Measurements from ENCODE around the gene SPRR4. TPM values are rescaled to one million over a fixed set of nuclear protein-coding genes. Genes with fewer than 3 reads are reported as not detected.

Gene SPRR4, protein sequence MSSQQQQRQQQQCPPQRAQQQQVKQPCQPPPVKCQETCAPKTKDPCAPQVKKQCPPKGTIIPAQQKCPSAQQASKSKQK
- not detected for total RNA-seq
- long read RNA-seq = 0 reads

DNA sequence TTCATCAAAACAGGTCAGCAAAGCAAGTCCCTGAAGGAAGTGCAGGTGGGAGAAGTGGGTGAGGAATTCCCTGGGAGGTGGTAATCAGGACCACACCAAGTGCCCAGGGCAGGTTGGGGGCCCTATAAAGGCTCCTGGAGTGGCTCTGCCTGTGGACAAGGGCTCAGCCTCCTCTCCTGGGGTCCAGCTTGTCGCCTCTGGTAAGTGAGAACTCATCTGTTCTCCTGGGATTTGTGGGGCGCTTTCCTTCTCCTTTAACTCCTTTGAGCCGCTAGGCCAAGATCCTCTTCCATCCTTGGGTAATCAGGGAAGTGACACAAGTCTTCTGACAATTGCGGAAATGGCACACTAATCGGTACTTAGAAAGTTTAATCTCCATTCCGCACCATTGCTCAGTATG lies at the start of gene SPRR4:
SPRR4 (plus strand) TSS at position 154 of the 400 bp plus-strand sequence. CDS start 1,243 bp downstream, outside the sequence.
- DNase-seq = no peak
- ATAC-seq = no peak
- intact Hi-C loops (cut with DNase I, micrococcal nuclease) = no loop called here

DNA sequence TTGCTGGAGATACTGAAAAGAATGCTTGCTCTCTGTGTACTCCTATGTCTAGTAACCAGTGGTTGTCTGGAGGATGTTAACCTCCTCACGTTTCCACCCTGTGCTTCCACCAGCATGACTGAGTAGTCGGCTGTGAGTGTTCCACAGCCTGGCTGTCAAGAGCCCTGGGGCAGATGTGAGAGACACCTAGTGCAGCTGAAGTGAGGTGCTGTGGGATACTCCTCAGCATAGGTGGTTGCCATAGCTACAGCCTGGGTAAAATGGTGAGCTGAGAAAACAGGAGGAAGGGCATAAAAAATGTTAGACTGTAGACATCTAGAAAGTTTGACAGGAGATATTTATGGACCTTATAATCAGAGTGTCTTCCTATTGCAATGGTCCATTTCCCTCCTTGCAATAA lies 46.3 kb upstream of the SPRR4 start:
- intact Hi-C loops (cut with DNase I, micrococcal nuclease) = no loop called here
- no peak for ATAC-seq

DNA sequence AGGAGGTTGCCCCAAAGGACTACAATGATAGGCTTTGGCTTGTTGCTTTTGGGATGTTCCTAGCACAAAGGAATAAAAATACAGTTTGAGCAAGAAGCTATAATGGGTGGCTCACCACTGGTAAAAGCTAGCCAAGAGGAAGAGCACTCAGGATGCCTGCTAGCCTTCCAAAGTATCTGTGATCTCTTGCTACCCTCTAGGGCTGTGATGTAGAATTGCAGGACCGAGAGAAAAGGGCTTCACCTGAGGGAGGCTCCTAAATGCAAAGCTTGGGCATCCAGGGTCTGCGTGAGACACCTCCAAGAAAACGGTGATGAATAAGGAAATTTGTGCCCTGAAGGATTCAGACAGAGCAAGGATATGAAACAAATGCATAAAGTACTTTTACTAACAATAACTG lies 44.4 kb upstream of the SPRR4 start:
- DNase-seq = no peak
- intact Hi-C loops (cut with DNase I, micrococcal nuclease) = no loop called here
- no peak for ATAC-seq

More for the DNA sequence above, 46.3 kb upstream of the SPRR4 start:
- no peak for DNase-seq

DNA sequence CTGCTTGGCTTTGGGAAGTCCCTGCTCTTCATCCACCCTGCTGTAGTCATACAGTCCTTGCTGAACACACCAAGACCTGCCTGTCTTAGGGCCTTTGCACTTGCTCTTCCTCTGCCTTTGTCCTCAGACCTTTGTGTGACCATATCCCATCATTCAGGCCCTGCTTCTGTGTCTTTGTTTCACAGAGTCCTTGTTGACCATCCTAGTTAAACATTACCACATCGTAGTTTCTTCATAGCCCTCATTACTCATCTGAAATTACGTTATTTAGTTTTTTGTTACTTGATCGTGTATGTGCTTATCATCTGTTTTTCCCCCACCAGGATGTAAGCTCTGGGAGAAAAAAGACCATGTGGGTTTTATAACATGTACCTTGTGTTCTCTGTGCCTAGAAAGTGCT lies 41.8 kb upstream of the SPRR4 start:
- DNase-seq = no peak
- ATAC-seq = no peak
- intact Hi-C loops (cut with DNase I, micrococcal nuclease) = no loop called here

DNA sequence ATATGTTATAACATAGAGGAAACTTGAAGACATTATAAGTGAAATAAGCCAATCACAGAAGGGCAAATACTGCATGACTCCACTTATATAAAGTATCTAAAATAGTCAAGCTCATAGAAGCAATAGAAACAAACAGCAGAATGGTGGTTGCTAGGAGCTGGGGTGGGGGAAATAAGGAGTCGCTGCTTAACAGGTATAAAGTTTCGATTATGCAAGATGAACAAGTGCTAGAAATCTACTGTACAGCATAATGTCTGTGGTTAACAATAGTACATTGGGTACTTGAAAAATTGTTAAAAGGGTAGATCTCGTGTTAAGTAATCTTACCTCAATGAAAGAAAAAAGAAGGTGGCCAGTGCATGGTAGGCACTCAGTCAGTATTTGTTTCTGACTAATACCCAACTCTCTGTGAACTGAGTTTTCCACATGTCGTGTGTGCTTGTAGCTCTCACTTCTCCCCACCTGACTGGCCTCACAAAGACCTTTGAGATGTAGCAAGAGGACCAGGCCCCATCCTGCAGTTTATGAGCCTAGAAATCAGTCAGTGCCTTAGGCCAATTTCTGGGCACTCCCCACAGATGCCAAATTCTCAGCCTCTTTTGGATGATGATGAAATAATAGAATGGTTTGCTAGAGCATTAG lies 38.2 kb upstream of the SPRR4 start:
- intact Hi-C loops (cut with DNase I, micrococcal nuclease) = no loop called here
- ATAC-seq = no peak

DNA sequence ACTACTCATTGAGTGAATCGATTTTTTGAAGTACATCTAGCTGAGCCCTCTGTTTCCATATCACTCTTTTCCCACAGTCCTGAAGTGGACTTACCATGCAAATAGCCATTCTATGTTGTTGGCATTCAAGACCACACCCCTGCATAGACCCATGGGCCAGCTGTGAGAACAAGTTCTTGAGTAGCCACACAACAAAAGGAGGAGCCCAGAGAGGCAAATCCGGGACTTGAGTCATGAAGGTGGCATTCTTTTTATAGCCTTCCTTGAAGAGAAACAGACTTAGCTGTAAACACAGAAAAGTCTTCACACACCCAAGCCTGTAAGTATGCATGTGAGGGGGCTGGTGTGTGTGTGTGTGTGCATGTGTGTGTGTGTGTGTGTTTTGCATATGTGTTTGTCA lies 37.3 kb upstream of the SPRR4 start:
- no peak for ATAC-seq
- intact Hi-C loops (cut with DNase I, micrococcal nuclease) = no loop called here
- DNase-seq = no peak

More for the DNA sequence above, 38.2 kb upstream of the SPRR4 start:
- DNase-seq = no peak

DNA sequence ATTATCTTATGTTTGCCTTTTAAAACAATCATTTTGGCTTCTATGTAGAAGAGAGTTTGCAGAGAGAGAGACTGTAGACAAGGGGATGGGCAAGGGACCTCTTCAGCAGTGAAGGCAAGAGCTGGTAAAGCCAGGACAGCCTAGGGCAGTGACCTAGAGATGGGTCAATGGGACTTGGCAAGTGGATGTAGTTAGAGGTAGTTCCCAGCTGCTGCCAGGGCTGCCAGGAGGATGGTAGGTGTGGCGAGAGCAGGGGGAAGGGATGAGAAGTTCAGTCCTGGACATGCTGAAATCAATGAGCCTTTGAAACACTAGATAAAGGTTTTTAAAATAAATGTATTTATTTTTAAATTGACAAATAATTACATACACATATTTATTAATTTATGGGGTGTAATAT lies 29.8 kb upstream of the SPRR4 start:
- no peak for DNase-seq
- ATAC-seq = no peak
- intact Hi-C loops (cut with DNase I, micrococcal nuclease) = no loop called here

DNA sequence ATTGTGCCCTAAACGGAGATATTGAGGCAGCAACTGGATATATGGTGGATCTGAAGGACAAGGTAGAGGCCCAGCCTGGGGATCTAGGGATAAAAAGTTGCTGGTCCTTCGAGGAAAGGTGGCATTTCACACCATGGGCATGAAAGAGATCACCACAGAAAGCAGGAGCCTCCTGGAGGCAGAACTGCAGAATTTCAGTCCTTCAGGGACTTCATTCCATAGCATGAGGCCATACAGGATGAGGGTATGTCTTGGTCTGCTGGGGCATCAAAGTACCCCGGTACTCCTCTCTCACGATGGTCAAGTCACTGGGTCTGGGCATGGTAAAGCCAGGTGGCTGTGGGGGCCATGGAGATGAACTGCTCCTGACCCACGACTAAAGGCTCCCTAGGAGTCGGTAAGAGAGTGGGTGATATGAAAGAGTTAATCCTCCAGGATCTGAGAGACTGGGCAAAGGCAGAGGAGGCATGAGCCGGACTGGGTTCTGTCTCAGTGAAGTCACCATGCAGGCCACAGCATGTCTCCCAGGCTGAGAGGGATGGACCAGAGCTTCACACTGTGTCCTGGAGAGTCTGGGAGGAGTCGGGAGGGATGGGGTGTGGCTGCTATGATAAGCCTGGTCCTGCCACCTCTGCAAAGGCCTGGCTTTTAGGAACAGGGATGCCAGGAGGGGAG lies 29.3 kb upstream of the SPRR4 start:
- intact Hi-C loops (cut with DNase I, micrococcal nuclease) = no loop called here
- DNase-seq = no peak
- no peak for ATAC-seq

DNA sequence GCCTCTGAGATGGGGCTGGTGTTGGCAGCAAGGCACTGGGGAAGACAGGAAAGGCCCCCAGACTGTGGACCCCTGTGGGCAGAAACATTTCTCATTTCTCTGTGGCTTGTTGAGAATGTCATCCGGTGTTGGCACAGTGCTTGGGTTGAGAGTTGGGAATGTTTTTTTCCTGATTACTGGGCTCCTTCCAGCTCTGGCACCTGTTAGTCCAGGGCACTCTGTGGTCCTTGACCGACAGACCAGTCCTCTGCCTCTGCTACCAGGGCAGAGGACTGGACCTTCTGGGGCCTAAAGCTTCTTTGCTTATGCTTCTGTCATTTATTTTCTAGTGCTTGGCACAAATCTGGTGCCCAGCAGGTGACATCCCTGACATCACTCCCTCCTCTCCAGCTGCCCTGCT lies 28.3 kb upstream of the SPRR4 start:
- DNase-seq (no peak), ATAC-seq (no peak)
- intact Hi-C loops (cut with DNase I, micrococcal nuclease) = no loop called here

DNA sequence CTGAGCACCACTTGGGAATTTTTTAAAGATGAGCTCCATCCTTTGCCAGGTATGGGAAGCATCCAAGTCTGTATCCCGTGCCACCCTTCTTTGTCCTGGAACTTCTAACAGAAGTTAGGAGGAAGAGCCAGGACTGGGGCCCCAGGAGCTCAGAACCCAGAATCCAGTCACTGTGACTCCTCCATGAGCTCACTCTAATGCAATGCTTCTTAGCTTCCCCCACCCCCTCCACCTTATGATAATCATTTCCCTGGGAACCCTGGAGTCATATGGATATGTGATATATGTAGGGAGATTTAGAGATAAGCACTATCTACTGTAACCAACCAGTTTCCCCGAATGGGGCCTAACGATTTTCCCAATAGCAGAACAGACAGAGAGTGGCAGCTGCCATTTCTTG lies 24.2 kb upstream of the SPRR4 start:
- intact Hi-C loops (cut with DNase I, micrococcal nuclease) = no loop called here

DNA sequence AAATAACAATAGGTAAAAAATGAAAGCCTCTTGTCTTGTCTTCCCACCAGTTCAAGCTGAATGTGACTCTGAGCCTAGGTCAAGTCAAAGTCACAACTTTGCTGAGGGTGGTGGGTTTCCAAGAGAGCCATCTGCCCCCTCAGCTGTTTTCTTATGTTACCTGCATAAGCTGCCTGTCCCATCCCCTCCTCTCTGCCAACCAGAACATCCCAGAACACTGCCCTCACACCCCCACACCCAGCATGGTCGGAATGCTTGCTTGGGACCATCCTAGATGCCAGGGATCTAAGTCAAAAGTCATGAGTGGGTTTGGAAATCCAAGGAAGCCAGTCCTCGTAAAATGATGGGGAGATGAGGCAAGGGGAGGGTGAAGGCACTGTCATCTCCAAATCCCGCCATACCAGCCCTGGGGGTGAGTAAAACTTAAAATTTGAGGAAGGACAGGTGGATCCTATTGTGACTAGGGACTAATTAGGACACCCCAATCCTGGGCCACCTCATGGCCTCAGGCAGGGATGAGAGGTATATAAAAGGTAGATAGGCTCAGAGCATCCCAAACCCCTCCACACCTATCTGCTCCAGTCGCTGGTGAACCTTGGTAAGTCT lies 23.7 kb upstream of the SPRR4 start, which contains the start of gene SPRR5:
SPRR5 (plus strand) TSS at position 556 of the 606 bp plus-strand sequence. CDS start 1,349 bp downstream, outside the sequence.
- ATAC-seq = no peak
- intact Hi-C loops (cut with DNase I, micrococcal nuclease) = no loop called here
- DNase-seq = no peak

More for the DNA sequence above, 24.2 kb upstream of the SPRR4 start:
- no peak for DNase-seq
- ATAC-seq = no peak

DNA sequence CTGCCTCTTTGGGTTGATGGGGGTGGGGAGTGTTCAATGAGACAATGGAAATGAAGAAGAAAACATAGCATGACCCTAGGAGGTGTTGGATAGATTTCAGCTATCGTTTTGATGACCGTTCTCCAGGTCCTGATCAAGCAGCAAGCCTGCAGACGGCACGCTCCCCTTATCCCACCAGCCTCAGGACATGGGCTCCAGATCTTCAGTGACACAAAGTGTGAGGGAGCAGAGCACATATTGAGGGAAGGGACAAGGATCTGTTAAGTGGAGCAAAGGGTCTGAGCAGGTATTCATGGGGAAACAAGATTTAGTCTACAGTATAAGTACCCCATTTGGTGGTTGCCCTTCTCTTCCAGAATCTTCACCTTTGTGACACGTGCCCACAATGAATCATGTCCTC lies 18.7 kb upstream of the SPRR4 start:
- intact Hi-C loops (cut with DNase I, micrococcal nuclease) = no loop called here
- ATAC-seq = no peak
- DNase-seq = no peak

DNA sequence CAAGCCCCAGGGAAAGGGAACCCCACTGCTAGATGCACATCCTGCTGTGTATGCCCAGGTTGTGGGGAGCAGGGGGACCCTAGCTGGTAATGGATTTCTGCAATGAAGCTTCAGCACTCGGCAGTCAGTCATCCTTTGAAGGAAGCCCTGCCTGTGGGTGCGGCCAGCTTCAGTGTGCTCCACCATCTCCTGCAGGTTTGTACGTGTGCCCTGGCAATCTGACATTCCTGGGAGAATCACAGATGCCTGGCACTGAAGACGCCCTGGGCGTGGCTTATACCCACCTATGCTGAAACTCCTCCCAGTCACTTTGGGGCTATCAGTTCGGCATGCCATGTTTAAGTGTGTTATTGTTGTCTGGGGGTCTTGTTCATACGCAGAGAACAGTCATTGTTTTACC lies 16.7 kb upstream of the SPRR4 start:
- intact Hi-C loops (cut with DNase I, micrococcal nuclease) = no loop called here
- ATAC-seq (no peak), DNase-seq (no peak)

DNA sequence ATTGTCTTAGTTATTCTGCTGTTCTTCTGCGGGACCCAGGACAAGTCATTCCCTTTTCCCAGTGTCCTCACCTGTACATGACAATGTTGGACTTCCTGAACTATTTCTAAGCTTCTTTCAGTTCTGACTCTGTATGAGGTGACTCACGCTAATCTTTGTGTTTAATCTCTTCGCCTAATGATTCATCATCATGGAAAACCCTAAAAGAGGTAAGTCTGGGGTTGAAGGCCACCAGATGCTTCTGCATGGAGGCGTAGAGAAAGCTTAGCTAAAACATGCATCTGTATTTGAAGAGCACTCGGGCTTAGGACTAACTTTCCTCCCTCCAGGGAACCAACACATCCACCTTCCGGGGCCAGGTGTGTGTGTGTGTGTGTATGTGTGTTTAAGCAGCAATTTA lies 16.0 kb upstream of the SPRR4 start:
- ATAC-seq = no peak
- intact Hi-C loops (cut with DNase I, micrococcal nuclease) = no loop called here
- DNase-seq = no peak

DNA sequence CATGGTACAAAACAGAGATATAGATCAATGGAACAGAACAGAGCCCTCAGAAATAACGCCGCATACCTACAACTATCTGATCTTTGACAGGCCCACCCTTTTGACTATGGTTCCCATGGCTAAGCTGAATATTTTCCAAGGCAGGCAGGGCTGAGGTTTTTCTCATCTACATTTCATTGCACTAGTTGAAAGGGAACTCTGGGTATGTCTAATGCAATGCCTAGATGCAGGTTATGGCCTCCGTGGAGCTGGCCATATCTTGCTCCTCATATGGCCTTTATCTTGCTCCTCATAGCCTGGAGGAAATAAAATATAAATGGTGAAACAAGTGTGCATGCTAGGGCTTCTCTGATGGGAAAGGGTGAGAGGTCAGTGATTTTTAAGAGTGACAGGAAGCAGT lies 12.9 kb upstream of the SPRR4 start:
- intact Hi-C loops (cut with DNase I, micrococcal nuclease) = no loop called here
- ATAC-seq (no peak), DNase-seq (no peak)

DNA sequence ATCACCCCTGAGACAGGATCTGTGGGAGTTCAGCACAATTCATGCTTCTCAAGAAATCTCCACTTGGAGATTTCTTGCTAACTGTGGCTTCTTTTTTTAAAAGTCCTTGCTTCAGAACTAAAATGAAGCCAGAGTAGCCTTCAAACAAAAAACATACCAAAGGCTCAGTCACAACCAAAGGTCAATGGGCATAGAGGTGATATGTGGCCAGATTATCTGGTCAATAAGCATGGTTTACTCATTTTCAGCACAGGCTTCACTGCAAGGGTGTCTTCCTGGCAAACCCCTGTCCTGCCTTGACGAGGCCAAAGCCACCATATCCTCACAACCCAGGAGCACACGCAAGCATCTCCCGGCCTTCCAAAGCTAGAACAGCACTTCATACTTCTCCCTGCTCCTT lies 11.2 kb upstream of the SPRR4 start:
- intact Hi-C loops (cut with DNase I, micrococcal nuclease) = no loop called here
- ATAC-seq (no peak), DNase-seq (no peak)

DNA sequence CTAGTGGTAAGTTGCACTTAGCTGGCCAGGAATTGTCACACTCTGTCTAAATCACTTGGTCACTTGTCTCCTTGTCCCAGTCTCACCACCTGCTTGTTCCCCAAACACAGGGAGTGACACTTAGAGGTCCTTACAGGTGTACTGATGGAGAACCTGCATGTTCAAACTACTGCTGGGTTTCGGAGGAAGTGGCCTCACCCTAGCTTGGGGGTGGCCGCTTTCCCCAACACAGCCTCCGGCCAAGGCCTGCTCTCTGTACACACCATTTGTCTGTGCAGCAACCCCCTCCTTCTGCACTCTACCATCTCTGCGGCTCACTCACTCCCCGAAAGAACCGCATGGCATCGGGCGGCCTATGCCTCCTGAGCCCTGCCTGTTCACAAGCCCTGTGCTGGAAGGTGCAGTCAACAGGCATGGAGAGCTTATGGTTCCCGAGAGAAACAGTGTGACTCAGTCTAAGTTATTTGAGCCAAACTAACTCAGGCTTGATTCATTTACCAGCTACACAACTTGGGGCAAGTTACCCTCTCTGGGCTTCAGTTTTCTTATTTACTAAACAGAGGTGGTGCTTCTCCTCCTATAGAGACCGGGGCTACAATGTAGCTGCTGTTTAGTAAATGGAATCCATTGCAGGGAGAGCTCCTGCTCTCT lies 10.5 kb upstream of the SPRR4 start:
- DNase-seq = no peak
- intact Hi-C loops (cut with DNase I, micrococcal nuclease) = no loop called here
- no peak for ATAC-seq

DNA sequence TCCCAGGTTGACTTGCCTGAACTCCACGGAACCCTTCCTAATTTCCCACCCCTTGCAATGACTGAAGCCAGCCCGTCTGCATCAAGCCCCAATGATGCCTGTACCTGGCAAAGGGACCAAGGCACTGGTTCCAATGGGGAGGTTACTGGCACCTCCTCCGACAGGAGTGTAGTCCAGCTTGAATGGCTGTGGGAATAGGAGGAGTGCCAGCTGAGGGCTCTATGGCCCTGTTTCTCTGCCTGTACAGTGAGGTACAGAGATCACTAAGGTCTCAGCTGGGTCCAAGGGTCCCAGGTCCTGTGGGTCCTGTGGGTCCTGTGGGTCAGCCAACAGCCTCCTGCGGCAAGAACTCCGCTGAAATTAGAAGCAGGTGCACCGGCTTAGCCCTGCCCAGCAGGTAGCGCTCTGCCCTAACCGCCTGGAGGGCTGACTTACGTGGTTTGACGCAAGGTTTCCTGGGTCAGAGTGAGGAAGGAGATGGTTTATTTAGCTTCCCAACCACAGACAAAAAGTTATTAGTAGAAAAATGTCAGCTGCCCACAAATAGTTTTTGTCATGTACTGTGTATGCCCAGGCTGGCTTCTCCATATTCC lies 9.9 kb upstream of the SPRR4 start:
- DNase-seq (no peak), ATAC-seq (no peak)
- intact Hi-C loops (cut with DNase I, micrococcal nuclease) = no loop called here

DNA sequence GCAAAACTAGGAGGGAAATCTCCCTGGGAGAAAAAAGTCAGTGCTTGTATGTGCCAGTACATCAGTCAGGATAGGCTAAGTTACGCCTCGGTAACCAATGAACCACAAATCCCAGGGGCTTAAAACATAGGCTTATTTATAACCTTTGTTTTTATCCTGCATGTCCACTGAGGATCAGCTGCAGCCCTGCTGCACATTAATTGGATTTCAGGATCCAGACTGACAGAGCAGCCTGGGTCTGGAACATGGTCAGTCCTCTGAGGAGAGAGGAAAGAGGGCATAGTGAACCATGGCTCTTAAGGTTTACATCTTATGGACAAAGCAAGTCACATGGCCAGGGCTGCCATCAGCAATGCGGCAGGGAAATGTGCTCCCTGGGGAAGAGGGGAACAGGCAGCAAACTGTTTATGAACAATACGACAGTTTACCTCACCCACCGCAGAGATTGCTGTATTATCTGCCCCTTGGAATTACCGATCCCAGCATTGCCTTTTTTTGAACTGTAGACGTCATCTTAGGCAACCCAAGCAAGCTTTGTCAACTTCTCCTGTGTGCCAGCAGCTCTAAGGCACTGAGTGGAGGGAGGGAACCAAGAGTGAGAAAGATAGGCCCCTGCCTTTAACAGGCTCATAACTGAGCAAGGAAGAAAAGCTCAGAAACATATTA lies 9.1 kb upstream of the SPRR4 start:
- DNase-seq = no peak
- intact Hi-C loops (cut with DNase I, micrococcal nuclease) = no loop called here
- ATAC-seq = no peak

All from left colon (tissue), 2 donors.